Measurements from ENCODE around the gene BPGM.

The BPGM gene

DNA sequence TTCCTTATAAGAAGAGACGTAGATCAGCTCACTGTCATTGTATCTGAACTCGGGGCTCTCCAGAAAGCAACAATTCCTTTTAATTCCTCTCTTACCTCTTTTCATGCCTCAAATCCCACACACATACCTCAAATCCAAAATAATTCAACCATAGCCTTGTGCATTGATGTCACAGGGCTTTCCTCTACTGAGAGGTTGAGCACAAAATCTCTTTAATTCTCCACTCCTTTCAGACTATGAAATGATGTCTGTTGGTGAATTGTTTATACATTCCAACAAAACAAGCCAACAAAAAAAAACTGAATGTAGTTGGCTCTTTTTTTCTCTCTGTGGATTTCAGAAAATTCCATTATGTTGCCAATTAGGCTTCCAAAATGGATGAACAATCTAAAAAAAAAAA lies 53.2 kb downstream of the BPGM start:
- Mint-ChIP-seq H3K4me3 (no peak overlapping the region), H3K9me3 (no peaks in the 10 kb centered on the region), H3K4me1 (ENCODE audit: low read depth) (peaks cover 5% of the 10 kb centered on the region), H3K27me3 (peaks cover 11% of the 10 kb centered on the region), H3K36me3 (ENCODE audit: low read depth) (no peaks in the 10 kb centered on the region), H3K27ac (no peak overlapping the region)
- intact Hi-C loops (cut with micrococcal nuclease) = no loop called here

DNA sequence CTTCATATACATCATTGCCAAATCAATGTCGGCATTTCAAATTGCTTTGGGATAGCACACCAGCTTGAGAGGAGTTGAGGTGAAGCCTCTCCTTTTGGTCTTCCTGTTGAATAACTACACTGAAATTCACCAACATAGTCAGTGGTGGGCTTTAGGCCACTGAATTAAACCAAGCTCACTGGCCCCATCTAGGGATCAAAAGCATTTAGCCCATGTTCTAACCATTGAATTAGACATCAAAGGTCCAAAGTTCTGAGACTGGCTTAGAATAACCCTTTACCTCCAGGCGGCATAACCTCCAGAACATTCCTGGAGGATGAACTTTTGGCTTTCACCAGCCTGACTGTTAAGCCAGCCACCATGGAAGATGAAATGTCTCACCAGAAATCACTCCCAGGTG lies 54.6 kb downstream of the BPGM start:
- H3K27ac Mint-ChIP-seq = no peak overlapping the region
- H3K27me3 Mint-ChIP-seq = peaks cover 11% of the 10 kb centered on the region
- peaks cover 5% of the 10 kb centered on the region for H3K4me1 Mint-ChIP-seq (ENCODE audit: low read depth)
- H3K9me3 Mint-ChIP-seq = no peaks in the 10 kb centered on the region
- intact Hi-C loops (cut with micrococcal nuclease) = no loop called here
- H3K4me3 Mint-ChIP-seq = no peak overlapping the region
- H3K36me3 Mint-ChIP-seq (ENCODE audit: low read depth) = no peaks in the 10 kb centered on the region

DNA sequence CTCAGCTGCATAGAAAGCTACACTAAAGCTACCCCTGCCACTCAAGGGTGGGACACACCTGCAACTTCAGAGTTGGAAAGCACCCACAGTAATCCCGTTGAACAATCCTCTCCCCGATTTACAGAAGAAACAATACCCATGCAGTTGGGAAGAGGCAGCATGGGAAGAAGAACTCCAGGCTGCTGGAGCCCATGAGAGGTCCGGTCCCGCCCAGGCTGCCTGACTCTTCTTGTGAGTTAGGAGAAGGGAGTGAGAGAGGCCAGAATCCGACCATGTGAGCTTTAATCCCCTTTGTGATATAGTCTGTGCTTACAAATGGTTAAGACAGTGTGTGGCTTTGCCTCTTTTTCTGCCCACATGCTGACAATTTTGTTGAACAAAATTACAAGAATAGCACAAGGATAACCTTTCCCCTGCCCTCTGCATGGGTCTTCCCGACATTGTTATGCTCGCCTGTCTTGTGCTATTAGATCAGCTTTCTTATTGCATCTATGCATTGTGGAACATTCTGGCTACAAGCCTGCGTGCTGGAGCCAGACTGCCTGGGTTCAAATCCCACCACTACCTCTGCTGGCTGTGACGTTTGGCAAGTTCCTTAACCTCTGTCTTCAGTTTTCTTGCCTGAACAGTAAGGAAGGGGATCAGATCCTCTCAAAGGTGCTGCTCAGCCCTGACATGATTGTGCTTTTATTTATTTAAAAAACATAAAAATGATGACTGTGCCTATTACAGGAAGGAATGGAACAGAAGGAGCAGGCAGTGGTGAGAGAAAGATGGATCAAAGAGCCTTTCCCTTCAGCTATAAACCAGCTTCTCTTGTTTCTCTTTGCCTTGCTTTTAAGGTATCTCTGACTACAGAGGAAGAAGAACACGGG lies 56.0 kb downstream of the BPGM start:
- intact Hi-C loops (cut with micrococcal nuclease) = no loop called here

DNA sequence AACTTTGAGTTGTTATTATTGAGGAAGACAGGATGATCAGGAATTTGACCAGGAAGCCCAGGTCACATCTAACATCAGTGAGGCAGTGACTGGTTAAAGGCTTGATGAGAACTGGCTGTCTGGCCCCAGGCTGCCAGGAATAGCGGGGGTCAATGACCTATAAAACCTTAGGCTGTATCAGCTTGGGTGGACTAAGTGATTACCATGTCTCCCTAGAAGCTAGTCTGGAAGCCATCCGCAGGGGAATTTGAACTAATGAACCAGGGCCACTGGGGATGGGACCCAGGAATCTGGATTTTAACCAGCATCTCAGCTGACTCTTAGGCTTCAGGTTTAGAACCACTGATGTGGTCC lies 56.6 kb downstream of the BPGM start:
- Mint-ChIP-seq H3K27ac (no peak overlapping the region), H3K9me3 (no peaks in the 10 kb centered on the region), H3K4me1 (ENCODE audit: low read depth) (peaks cover 5% of the 10 kb centered on the region), H3K36me3 (ENCODE audit: low read depth) (no peaks in the 10 kb centered on the region), H3K4me3 (no peak overlapping the region), H3K27me3 (peaks cover 11% of the 10 kb centered on the region)
- intact Hi-C loops (cut with micrococcal nuclease) = no loop called here

More for the DNA sequence above, 56.0 kb downstream of the BPGM start:
- Mint-ChIP-seq H3K9me3 (no peaks in the 10 kb centered on the region), H3K36me3 (ENCODE audit: low read depth) (no peaks in the 10 kb centered on the region), H3K27me3 (peaks cover 11% of the 10 kb centered on the region), H3K4me1 (ENCODE audit: low read depth) (peaks cover 5% of the 10 kb centered on the region), H3K27ac (no peak overlapping the region), H3K4me3 (no peak overlapping the region)

DNA sequence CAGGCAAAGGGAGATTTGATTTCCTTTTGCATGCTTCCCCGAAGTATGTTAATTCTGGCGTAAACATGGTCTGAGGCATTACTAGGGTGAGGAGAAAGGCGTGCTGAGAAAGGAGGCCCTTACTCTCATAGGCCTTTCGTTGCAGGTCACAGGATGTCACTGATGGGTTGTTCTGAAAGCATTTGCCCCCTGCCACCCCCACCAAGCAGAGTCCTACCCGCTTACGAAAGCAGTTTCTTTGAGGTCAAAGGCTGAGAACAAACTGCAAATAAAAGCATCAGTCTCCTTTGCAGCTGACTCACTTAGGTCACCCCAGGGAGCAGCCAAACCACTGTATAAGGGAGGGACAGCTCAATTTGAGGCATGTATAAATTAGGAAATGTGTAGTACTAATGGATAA lies 57.1 kb downstream of the BPGM start:
- Mint-ChIP-seq H3K4me3 (no peak overlapping the region), H3K27me3 (peaks cover 11% of the 10 kb centered on the region), H3K36me3 (ENCODE audit: low read depth) (no peaks in the 10 kb centered on the region), H3K27ac (no peak overlapping the region), H3K4me1 (ENCODE audit: low read depth) (peaks cover 2% of the 10 kb centered on the region), H3K9me3 (no peaks in the 10 kb centered on the region)
- intact Hi-C loops (cut with micrococcal nuclease) = no loop called here

DNA sequence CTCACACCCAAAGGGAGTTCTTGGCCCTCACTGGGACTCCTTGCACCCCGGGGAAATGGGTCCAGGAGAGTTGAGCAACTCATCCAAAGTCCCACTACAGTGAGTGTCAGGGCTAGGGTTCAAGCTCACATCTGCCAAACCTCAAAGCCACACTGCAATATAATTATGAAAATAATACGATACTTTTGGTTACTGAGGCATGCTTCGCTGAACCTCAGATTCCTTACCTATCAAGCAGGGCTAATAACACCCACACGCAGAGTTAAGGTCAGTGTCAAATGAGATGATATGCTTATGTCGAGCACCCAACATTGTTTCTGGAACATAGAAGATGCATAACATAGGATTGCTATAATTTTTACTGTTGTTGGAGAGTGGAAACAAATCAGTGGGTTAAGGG lies 58.2 kb downstream of the BPGM start:
- intact Hi-C loops (cut with micrococcal nuclease) = no loop called here
- H3K27ac Mint-ChIP-seq = no peak overlapping the region
- H3K9me3 Mint-ChIP-seq = no peaks in the 10 kb centered on the region
- no peak overlapping the region for H3K4me3 Mint-ChIP-seq
- H3K27me3 Mint-ChIP-seq = peaks cover 11% of the 10 kb centered on the region
- H3K4me1 Mint-ChIP-seq (ENCODE audit: low read depth) = no peaks in the 10 kb centered on the region
- no peaks in the 10 kb centered on the region for H3K36me3 Mint-ChIP-seq (ENCODE audit: low read depth)

DNA sequence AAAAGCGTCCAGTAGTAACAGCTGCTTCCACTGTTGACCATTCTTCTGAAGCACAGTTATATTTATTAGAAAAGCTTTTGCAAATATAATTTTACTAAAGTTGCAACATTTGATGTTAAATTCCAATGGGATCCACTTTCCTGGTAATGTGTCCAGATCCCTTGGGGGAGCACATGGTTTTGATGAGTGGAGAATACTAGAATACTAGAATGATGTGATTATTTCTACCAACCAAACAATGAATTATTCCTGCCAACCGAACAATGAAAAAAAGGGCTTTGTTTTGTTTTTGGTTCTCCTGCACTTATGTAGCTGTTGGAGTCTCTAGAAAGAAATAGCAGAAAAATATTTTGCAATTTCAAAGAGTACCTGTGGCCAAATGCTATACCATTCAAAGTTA lies 59.1 kb downstream of the BPGM start:
- Mint-ChIP-seq H3K4me1 (ENCODE audit: low read depth) (no peaks in the 10 kb centered on the region), H3K27me3 (peaks cover 11% of the 10 kb centered on the region), H3K27ac (no peak overlapping the region), H3K4me3 (no peak overlapping the region), H3K9me3 (no peaks in the 10 kb centered on the region), H3K36me3 (ENCODE audit: low read depth) (no peaks in the 10 kb centered on the region)
- intact Hi-C loops (cut with micrococcal nuclease) = no loop called here

DNA sequence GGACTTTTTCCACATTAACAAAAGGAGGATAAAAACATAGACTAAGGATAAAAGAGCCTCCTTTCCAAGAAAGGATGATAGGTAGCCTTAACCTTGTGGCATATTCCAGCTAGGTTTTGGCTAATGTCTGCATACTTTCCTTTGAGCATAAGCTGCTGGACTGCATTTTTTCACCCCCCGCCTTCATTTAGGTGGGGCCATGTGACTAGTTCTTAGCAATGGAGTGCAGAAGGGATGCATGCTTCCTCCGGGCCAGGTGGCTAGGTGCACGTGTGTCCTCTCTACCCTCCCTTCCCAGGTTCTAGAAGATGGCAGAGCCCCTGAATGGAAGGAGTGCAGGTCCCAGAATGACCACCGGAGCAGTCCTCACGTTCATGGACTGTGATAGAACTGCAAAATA lies 59.8 kb downstream of the BPGM start:
- intact Hi-C loops (cut with micrococcal nuclease) = no loop called here
- H3K27me3 Mint-ChIP-seq = peaks cover 13% of the 10 kb centered on the region
- H3K36me3 Mint-ChIP-seq (ENCODE audit: low read depth) = no peaks in the 10 kb centered on the region
- peaks cover 7% of the 10 kb centered on the region for H3K4me1 Mint-ChIP-seq (ENCODE audit: low read depth)
- no peak overlapping the region for H3K27ac Mint-ChIP-seq
- no peaks in the 10 kb centered on the region for H3K9me3 Mint-ChIP-seq
- no peak overlapping the region for H3K4me3 Mint-ChIP-seq

DNA sequence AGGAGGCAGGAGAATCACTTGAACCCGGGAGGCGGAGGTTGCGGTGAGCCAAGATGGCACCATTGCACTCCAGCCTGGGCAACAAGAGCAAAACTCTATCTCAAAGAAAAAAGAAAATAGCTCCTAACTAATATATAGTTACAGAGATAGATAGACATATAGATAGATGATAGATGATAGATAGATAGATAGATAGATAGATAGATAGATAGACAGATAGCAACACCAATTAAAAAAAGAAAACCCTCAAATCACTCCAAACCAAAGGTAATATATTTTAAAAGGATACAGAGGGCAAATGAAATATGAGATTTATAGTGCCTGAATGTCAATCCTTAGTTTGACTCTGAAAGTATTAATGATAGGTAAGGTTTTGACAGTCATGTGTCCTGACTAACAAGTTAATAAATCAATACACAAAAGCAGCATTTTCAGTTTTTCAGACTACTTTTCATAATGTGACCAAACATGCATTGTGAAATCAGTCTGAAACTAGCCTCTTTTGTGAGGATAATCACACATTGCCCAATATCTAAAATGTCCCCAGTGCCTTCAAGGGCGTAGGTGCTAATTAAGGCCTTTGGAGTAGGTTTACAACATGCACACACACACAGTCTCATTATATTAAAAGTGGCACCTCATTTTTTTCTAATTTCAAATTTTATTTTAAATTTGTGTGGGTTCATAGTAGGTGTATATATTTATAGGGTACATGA lies 61.2 kb downstream of the BPGM start:
- Mint-ChIP-seq H3K27me3 (peaks cover 17% of the 10 kb centered on the region), H3K4me1 (ENCODE audit: low read depth) (peaks cover 13% of the 10 kb centered on the region), H3K36me3 (ENCODE audit: low read depth) (no peaks in the 10 kb centered on the region), H3K27ac (no peak overlapping the region), H3K4me3 (no peak overlapping the region), H3K9me3 (no peaks in the 10 kb centered on the region)
- intact Hi-C loops (cut with micrococcal nuclease) = no loop called here

DNA sequence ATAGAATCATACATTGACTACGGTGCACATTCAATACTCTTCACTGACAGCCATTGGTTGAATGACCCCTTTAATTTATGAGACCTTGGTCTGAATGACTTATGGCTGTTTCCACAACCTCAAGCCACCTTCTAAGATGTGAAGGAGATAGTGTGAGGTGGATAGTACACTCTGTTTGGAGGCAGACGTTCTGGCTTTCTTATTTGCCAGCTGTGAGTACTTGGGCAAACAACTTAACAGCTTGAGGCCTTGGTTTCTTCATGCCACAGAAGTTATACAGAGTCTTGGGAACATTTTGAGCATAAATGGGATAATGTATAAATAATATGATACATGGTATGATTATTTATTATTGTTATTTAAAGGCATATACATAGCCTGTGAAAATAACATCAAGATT lies 62.0 kb downstream of the BPGM start:
- Mint-ChIP-seq H3K36me3 (ENCODE audit: low read depth) (no peaks in the 10 kb centered on the region), H3K27me3 (peaks cover 10% of the 10 kb centered on the region), H3K4me1 (ENCODE audit: low read depth) (peaks cover 15% of the 10 kb centered on the region), H3K9me3 (peaks cover 3% of the 10 kb centered on the region), H3K4me3 (no peak overlapping the region), H3K27ac (no peak overlapping the region)
- intact Hi-C loops (cut with micrococcal nuclease) = no loop called here

DNA sequence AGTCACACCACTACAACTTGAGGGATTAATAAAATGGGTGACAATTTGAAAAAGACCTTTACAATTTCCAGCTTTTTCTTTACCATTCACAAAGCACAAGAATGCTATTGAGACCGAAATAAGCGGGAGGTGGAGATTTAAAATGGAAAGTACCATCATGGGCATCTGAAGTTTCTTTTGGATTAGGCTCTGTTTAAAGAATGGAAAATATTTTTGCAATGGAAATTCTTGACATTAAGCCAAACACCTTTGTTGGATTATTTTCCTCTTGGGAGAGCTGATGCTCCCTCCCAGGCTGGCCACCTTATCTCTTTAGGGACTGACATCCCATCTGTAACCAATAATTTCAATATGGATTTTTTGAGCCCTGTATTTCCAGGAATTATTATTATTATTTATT lies 62.5 kb downstream of the BPGM start:
- intact Hi-C loops (cut with micrococcal nuclease) = no loop called here
- Mint-ChIP-seq H3K4me3 (no peak overlapping the region), H3K27ac (no peak overlapping the region), H3K4me1 (ENCODE audit: low read depth) (peaks cover 20% of the 10 kb centered on the region), H3K36me3 (ENCODE audit: low read depth) (no peaks in the 10 kb centered on the region), H3K9me3 (peaks cover 8% of the 10 kb centered on the region), H3K27me3 (peaks cover 9% of the 10 kb centered on the region)

DNA sequence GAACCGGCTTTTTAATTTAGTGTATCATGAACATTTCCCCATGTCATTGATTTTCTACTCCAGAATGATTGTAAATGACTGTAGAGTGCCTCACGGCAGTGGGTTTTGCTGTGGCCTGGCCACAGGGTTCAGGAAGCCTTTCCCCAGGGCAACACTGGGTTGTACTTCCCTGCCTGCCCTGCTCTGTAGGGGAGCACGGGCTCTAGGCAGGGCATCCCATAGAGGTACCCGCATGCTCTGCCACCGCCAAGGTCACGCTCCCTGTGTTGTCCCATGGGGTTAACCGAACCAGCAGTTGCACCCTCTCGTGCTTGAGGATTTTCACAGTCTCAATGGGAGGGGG lies 63.8 kb downstream of the BPGM start:
- Mint-ChIP-seq H3K36me3 (ENCODE audit: low read depth) (no peaks in the 10 kb centered on the region), H3K27me3 (peaks cover 12% of the 10 kb centered on the region), H3K4me1 (ENCODE audit: low read depth) (peaks cover 22% of the 10 kb centered on the region), H3K9me3 (peaks cover 12% of the 10 kb centered on the region), H3K4me3 (no peak overlapping the region), H3K27ac (no peak overlapping the region)
- intact Hi-C loops (cut with micrococcal nuclease) = no loop called here

DNA sequence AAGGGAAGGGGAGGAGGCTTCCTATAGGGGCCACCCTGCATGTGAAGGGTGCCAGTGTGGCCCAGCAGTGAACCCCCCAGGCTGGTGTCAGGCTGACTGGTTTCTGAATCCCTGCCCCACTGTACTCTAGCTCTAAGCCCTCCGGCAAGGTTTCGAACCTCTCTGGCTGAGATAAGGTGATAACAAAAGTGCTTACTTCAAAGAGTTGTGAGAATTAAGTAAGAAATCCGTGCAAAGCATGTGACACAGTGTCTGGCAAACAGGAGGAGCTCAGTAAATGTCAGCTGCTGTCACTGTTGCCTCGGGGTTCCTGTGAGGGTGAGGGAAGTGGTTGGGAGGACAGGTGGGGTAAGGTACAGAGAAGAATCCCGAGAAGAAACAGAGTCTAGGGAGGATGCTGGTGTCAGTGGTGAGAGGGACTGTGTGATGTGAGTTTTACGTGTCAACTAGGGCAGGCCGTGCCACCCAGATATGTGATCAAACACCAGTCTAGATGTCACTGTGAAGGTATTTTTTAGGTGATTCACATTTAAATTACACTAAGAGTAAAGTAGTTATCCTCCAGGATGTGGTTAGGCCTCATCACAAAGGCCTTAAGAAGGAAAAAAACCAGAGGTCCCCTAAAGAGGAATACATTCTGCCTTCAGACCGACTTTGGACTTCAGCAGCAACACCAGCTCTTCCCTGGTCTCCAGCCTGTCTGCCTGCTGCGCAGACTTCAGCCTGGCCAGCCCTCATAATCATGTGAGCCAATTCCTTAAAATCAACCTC lies 64.4 kb downstream of the BPGM start:
- Mint-ChIP-seq H3K27ac (peak overlapping the region; percentile 6), H3K27me3 (peaks cover 12% of the 10 kb centered on the region), H3K4me1 (ENCODE audit: low read depth) (peaks cover 22% of the 10 kb centered on the region), H3K4me3 (no peak overlapping the region), H3K9me3 (peaks cover 12% of the 10 kb centered on the region), H3K36me3 (ENCODE audit: low read depth) (no peaks in the 10 kb centered on the region)
- intact Hi-C loops (cut with micrococcal nuclease) = no loop called here

DNA sequence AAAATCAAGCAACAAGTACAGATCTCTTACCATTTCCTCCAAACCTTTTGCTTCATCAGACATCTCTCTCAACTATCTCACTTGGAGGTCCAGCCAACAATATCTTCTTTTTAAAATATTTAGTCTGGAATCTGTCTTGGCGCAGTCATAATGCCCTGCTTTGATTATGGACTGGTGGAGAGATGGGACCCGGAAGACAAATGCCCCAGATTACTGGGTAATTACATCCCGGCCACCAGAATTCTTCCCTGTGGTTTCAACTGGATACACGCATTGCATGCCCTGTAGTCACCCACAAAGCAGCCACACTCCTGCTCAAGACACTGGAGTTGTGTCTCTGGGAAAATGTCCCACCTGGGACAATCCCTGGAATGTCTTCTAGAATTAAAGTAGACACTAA lies 65.5 kb downstream of the BPGM start:
- peaks cover 12% of the 10 kb centered on the region for H3K9me3 Mint-ChIP-seq
- peaks cover 22% of the 10 kb centered on the region for H3K4me1 Mint-ChIP-seq (ENCODE audit: low read depth)
- H3K36me3 Mint-ChIP-seq (ENCODE audit: low read depth) = no peaks in the 10 kb centered on the region
- H3K27ac Mint-ChIP-seq = no peak overlapping the region
- intact Hi-C loops (cut with micrococcal nuclease) = no loop called here
- peaks cover 12% of the 10 kb centered on the region for H3K27me3 Mint-ChIP-seq
- H3K4me3 Mint-ChIP-seq = no peak overlapping the region
